ENCODE data around the gene C14orf119.

The C14orf119 gene

GRCh38 chr14:23095196-23096108 is at the start of gene C14orf119:
TSS of gene C14orf119 (plus strand) at chr14:23095505. CDS start at chr14:23097659, 2,154 bp downstream.
- DNase-seq, result peak; percentile 100

GRCh38 chr14:23047034-23047634 is 48.2 kb upstream of the C14orf119 start:
- no peak for DNase-seq

DNA sequence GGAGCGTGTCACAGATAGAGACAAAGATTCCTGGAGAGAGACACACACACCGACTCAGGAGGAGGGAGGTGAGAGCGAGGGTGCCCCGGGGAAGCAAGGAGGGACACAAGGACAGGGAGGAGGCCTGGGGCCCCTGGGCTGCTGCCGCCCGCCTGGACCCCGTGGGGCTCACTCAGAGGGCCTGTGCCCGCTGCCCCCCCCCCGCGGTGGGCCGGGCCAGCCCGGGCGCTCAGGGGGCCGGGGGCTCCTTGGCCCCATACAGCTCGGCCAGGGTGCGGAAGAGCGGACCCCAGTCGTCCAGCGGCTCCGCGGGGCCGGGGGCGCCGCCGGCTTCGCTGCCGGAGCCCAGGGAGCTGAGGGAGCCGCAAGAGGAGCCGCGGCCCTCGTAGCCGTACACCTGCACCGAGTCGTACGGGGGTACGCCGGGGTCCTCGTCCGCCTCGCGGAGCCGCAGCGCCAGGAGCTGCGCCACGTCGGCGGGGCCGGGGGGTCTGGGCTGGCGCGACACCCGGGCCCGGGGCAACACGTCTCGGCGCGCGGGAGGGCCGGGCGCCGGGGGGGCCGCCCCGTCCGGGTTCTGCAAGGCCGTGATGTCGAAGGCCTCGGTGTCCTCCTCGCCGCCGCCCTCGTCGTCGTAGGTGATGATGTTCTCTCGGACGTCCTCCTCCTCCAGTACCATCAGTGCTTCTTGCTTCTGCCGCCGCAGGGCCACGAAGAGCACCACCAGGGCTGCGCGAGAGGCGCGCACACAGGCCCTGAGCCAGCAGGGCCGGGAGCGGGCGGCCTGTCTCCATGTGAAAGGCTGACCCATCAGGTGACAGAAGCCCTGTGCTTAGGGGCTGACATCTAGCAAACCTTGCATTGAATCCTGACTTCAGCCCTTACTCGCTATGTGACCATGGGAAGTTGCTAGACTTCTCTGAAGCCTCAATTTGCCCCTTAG is 47.3 kb upstream of the C14orf119 start:
- DNase-seq, result no peak

DNA sequence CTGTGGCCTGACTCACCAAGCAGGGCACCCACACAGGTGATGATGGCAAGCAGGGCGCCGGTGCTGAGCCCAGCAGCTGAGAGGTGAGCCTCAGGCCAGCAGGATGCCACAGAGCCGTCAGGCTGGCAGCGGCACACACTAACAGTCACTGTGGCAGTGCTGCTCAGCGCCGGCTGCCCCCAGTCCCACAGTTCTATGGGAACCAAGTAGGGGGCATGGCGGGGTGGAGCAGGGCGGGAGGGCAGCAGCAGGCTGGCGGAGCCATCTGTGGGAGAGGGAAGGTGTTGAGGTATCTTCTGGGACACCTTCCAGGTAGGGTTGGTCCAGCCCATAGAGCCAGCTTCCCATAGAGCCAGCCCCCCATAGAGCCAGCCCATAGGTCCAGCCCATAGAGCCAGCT is 46.3 kb upstream of the C14orf119 start:
- DNase-seq, result no peak

DNA sequence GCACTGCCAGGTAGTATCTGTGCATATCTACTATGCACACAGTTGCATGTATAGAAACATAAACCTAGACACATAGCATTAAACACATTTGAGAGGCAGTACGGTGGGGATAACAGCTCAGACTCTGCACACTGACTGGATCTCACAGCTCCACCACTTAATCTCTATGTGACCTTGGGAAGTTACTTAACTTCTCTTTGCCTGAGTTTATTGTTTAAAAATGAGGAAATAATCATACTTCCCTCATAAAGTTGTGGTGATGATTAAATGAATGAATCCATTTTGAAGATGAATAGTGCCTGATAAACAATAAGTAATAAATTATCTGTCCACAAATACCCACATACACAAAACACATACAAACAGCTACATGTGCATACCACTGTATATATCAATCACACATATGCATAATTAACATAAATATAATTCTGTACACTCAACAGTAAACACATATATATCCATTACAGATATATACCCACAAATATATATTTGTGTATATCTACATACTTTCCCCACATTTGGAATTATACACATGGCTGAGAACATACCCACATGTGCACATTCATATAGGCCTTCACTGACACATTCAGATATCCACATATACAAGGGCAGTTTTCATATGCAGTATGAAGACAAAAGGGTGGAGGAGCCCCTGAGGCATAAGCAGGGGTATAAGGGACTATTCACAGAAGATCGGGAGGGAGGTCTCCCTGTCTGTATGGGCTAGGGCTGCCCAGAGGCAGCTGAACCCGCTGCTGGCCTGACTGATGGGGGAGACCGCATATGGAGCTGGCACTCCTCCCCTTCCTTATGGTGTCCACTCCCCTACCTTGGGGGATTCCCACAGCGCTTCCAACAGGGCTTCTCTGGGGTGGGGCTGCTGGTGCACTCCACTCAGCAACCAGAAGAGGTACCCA is 43.9 kb upstream of the C14orf119 start:
- no peak for DNase-seq

DNA sequence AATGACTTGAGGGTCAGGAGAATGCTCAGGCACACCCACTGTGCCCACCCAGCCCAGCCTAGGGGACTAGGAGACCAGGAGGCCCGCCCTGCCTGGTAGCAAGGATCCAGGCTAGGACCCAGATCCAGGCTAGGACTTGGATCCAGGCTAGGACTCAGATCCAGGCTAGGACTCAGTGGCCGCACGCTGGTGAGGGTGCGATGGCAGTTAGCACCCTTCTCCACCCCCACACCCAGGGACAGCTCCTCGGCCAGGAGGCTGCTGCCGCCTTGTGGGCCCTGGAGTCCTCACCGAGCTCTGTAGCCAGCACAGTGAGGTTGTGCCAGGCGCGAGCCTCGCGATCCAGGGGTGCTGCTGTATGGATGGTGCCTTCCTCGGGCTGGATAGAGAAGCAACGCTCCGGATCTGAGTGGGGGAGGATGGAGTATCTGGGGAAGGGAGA is 43.1 kb upstream of the C14orf119 start:
- DNase-seq, result no peak

- no peak for DNase-seq
Measured at GRCh38 chr14:23052671-23053070, 42.6 kb upstream of the C14orf119 start.

DNA sequence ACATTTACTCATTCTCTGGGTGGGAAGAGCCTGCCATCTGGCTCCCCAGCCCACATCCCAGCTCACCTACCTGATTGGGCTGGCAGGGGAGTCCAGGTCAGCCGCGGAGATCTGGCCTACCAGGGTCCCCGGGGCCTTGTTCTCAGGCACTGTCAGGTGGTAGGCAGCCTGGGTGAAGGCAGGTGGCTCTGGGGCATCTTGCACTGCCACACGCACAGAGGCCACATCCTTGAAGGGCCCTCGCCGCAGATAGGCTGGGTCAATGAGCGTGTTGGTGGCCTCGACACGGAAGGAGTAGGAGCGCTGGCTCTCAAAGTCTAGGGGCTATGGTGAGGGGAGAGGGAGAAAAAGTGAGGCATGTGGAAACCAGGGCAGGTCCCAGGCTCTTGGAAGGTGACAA is 41.9 kb upstream of the C14orf119 start:
- DNase-seq, result no peak

DNA sequence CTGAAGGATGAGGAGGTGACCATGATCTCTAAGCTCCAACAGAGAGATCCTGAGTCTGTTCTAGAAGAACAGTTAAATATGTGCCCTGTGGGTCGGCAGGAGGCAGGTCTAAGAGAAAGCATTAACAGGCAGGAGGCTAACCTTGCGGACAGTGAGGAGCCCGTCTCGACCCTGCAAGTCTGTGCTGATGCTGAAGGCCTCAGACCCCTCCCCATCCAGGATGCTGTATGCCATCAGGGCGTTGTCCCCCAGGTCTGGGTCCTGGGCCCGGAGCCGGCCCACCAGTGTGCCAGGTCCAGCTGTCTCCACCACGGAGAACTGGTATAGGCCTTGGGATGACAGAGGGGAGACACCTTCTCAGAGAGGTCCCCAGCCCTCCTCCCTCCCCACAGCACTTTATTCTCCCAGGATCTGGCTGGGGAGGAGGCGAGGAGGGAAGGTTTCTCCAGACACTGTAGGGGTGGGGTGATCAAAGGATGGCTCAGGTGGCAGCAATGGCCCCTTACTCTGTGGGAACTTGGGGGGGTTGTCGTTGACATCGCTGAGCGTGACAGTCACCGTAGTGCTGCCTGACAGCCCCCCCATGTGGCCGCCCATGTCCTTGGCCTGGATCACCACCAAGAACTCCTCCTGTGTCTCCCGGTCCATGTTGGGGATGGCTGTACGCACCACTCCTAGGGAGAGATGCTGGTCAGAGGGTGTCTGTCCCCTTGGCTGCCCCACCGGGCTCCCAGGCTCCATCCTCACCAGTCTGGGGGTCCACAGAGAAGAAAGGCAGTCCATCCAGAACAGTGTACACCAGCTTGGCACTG is 41.1 kb upstream of the C14orf119 start:
- DNase-seq, result peak; percentile 12

- DNase-seq, result no peak
Measured at GRCh38 chr14:23055147-23055550, 40.2 kb upstream of the C14orf119 start.

DNA sequence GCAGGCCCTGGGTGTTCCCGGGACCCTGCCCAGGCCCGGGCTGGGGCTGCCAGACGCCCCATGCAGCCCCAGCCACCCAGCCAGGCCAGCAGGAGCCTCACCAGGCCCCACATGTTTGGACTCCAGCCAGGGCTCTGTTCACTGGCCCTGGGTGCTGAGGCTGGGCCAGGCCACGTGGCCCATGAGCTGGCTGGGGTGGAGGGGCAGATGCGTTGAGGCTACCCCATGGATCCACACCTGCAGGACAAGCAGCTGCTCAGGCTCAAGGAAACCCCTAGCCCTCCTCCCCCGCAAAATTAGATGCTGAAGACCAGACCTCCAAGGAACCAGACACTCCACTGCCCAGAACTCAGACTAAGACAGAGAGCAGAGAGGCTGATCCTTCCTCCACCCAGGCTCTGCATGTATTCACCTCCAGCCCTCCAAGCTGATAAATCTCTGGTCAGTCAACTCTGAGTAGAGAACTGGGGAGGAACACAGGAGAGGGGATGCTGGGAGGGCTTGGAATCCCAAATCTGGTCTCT is 39.6 kb upstream of the C14orf119 start:
- DNase-seq, result no peak

DNA sequence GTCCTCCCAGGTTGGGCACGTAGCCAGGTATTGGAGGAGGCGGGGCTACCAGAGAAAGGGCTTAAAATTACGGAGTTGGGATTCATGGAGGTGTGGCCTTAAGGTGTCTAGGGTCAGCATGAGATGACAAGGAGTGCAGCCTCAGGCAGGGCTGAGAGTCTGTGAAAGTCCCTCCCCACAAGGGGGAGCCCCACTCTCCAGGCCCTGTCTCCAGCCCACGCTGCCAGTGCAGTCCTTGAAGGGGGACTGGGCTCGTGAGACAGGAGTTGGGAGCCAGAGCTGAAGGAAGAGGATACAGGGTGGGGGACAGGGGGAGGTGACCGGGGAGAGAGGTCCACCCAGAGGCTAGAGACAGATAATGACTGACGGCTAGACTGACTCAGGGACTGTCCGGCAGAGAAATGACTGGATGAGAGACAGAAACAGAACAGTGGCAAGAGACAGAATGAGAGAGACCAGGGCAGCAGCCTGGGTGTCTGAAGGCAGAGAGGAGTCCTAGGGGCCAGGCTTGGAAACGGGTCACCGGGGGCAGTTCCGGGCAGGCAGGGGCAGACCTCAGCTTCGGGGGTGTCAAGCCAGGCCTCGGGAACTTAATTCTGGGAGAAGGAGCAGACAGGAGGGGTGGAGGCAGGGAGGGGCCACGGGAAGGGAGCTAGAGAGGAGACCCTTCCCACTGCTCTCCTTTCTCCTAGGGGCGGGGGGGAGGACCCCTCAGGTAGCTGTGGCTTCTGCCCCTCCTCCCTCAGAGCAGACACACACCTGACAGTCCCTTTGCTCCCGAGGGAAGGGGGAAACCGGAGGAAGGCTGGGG is 39.0 kb upstream of the C14orf119 start:
- DNase-seq, result peak; percentile 74

- peak; percentile 74 for DNase-seq
Measured at GRCh38 chr14:23056956-23057756, 38.1 kb upstream of the C14orf119 start, which contains the start of gene CDH24. TSS of gene CDH24 (minus strand) at chr14:23057520. CDS start at chr14:23055733, 1,787 bp downstream.

- peak; percentile 86 for DNase-seq
Measured at GRCh38 chr14:23057757-23058653, 37.3 kb upstream of the C14orf119 start.

GRCh38 chr14:23058654-23059504 is 36.4 kb upstream of the C14orf119 start:
- no peak for DNase-seq

DNA sequence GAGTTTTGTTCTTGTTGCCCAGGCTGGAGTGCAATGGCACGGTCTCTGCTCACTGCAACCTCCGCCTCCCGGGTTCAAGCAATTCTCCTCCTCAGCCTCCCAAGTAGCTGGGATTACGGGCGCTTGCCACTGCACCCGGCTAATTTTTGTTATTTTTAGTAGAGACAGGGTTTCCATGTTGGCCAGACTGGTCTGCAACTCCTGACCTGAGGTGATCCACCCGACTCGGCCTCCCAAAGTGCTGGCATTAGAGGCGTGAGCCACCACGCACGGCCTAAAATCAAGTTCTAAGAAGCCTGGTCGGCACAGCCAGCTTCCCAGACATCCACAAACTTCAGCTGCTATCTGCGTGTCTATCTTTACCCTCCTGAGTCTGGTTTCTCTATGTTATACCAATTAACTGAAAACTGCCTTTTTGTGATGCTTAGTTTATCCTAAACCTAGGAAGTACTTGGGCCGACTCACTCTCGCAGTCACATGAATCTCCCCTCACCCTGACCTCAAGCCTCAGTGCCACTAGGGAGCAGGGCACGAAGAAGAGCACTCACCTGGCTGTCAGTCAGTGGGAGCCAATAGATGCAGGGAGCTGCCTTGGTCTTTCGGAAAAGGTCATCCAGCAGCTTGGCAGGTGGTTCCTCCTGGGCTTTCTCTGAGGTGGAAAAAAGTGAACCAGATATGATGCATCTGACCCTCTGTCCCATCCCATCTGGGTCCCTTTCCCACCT is 34.6 kb upstream of the C14orf119 start:
- no peak for DNase-seq

Measured in CD4-positive, alpha-beta T cell treated with Interleukin-21 for 1 hour (primary cell).